GM12878 (cell line): ENCODE data around the gene LIF. TPM values are rescaled to one million over a fixed set of nuclear protein-coding genes. Genes with fewer than 3 reads are reported as not detected.

ENCODE experiments used
- ATAC-seq: fragments of 200-7000 bp; cut with Tn5 transposase; 3 replicates; pipeline ENCODE4 v1.9.1; 2020; ENCODE audit warnings: mild to moderate bottlenecking, moderate library complexity
- BruUV-seq: library from RNA; stranded (reverse); fragments of 400-500 nt; replicated peaks from 2 replicates; lab custom pipeline; 2021; lab: Mats Ljungman, UMichigan
- CTCF ChIA-PET: fragments of 300-600 bp; sonication (Branson Sonifier 250); formaldehyde crosslinking; extraction: SDS; loops from one replicate; lab custom pipeline; 2021; ENCODE audit warnings: inconsistent platforms; lab: Yijun Ruan, JAX
- POLR2A ChIA-PET: fragments of 350-600 bp; formaldehyde crosslinking; extraction: SDS; loops from one replicate; lab custom pipeline; 2021; ENCODE audit warnings: inconsistent platforms; lab: Charles Lee
- RAD21 ChIA-PET: fragments of 300-600 bp; sonication (Branson Sonifier 250); formaldehyde crosslinking; loops from one replicate; lab custom pipeline; 2023; ENCODE audit warnings: antibody characterized with exemption; ENCODE audit not compliant: unreplicated experiment; lab: Charles Lee
- SMC1A ChIA-PET: fragments of 300-600 bp; sonication (Branson Sonifier 250); formaldehyde crosslinking; loops from one replicate; lab custom pipeline; 2023; ENCODE audit not compliant: unreplicated experiment, uncharacterized antibody; lab: Charles Lee
- DNase-seq: peaks from one replicate; pipeline ENCODE4 v3.0.0-alpha.2; 2011; ENCODE audit warnings: low read depth, low spot score
- FAIRE-seq: peaks from 3 replicates; lab custom pipeline; 2011; peaks lifted over from hg19 to GRCh38; lab: Jason Lieb, UNC
- H2AFZ ChIP-seq: 2 replicates; pipeline ENCODE4 v1.6.0; 2011; ENCODE audit warnings: low read depth, low read length, control low read depth; ENCODE audit not compliant: control insufficient read depth
- H3K27ac ChIP-seq: 2 replicates; pipeline ENCODE4 v1.5.1; 2011; ENCODE audit warnings: control low read depth; ENCODE audit not compliant: control insufficient read depth, insufficient read depth
- H3K27me3 ChIP-seq, 2 experiments: replicated peaks in 1 of 2; 2 replicates each; pipeline versions ENCODE4 v1.6.0 to v1.6.1; 2011; ENCODE audit warnings: low read length in 1 of 2; ENCODE audit not compliant: control insufficient read depth in 2 of 2, insufficient read depth in 2 of 2
- H3K36me3 ChIP-seq, 2 experiments: 2 replicates each; pipeline ENCODE4 v1.5.1; 2011; ENCODE audit warnings: low read length in 1 of 2; ENCODE audit not compliant: control insufficient read depth in 2 of 2, insufficient read depth in 2 of 2
- H3K4me1 ChIP-seq: 2 replicates; pipeline ENCODE4 v1.6.1; 2011; ENCODE audit warnings: mild to moderate bottlenecking, low read length, moderate library complexity, mixed read lengths; ENCODE audit not compliant: control insufficient read depth, insufficient read depth
- H3K4me2 ChIP-seq: 2 replicates; pipeline ENCODE4 v1.6.0; 2011; ENCODE audit warnings: control low read depth; ENCODE audit not compliant: control insufficient read depth, insufficient read depth
- H3K4me3 ChIP-seq: fragments of 200-600 bp; sonication (generic); 2 replicates; pipeline ENCODE4 v1.5.1; 2016
- H3K79me2 ChIP-seq: 2 replicates; pipeline ENCODE4 v1.6.0; 2011; ENCODE audit warnings: low read length; ENCODE audit not compliant: control insufficient read depth, insufficient read depth
- H3K9ac ChIP-seq: 2 replicates; pipeline ENCODE4 v1.8.0; 2011; ENCODE audit warnings: low read length, control low read depth, mixed read lengths; ENCODE audit not compliant: control insufficient read depth, insufficient read depth
- H3K9me3 ChIP-seq: replicated peaks from 3 replicates; pipeline ENCODE4 v1.5.1; 2011; ENCODE audit warnings: mild to moderate bottlenecking, low read length; ENCODE audit not compliant: control insufficient read depth, insufficient read depth
- H4K20me1 ChIP-seq: 2 replicates; pipeline ENCODE4 v1.6.0; 2011; ENCODE audit not compliant: control insufficient read depth, insufficient read depth
- EP300 ChIP-seq, 2 experiments: fragments of 150-350 bp in 1 of 2; IDR thresholded peaks; 2 replicates each; pipeline ENCODE4 v1.6.1; 2011 to 2012; ENCODE audit warnings: low read depth in 2 of 2, low read length in 2 of 2, borderline replicate concordance in 1 of 2, improper control_type of control experiment in 1 of 2, inconsistent platforms in 1 of 2; ENCODE audit not compliant: control insufficient read depth in 1 of 2
- PML ChIP-seq: IDR thresholded peaks from 2 replicates; pipeline ENCODE4 v1.6.1; 2012; ENCODE audit warnings: low read length, inconsistent platforms
- RAD21 ChIP-seq: IDR thresholded peaks from 2 replicates; pipeline ENCODE4 v1.6.1; 2011; ENCODE audit warnings: mild to moderate bottlenecking, low read depth, low read length, moderate library complexity; ENCODE audit not compliant: insufficient read depth
- RUNX3 ChIP-seq: IDR thresholded peaks from 2 replicates; pipeline ENCODE4 v1.6.1; 2012; ENCODE audit warnings: low read length, inconsistent platforms
- SP1 ChIP-seq: IDR thresholded peaks from one replicate; pipeline ENCODE4 v1.6.1; 2011; ENCODE audit warnings: low read depth, low read length
- SREBF2 ChIP-seq: IDR thresholded peaks from 2 replicates; pipeline ENCODE4 v1.6.1; 2012; ENCODE audit warnings: mild to moderate bottlenecking, low read length
- SUPT20H ChIP-seq: IDR thresholded peaks from 2 replicates; pipeline ENCODE4 v1.6.1; 2011; ENCODE audit warnings: low read depth, mild to moderate bottlenecking, low read length, moderate library complexity, borderline replicate concordance; ENCODE audit not compliant: control insufficient read depth
- SUZ12 ChIP-seq: fragments of 200-600 bp; sonication (generic); IDR thresholded peaks from one replicate; pipeline ENCODE4 v1.6.1; 2018; ENCODE audit warnings: antibody characterized with exemption, mild to moderate bottlenecking; ENCODE audit not compliant: unreplicated experiment
- TCF7 ChIP-seq: IDR thresholded peaks from 2 replicates; pipeline ENCODE4 v1.6.1; 2014; ENCODE audit warnings: antibody characterized with exemption, borderline replicate concordance
- USF1 ChIP-seq: IDR thresholded peaks from 2 replicates; pipeline ENCODE4 v1.6.1; 2011; ENCODE audit warnings: borderline replicate concordance, low read depth, mild to moderate bottlenecking, moderate library complexity, mixed read lengths, low read length; ENCODE audit not compliant: insufficient read depth; ENCODE audit errors: extremely low read length
- ZBED1 ChIP-seq: IDR thresholded peaks from 2 replicates; pipeline ENCODE4 v1.6.1; 2016; ENCODE audit warnings: borderline replicate concordance
- WGBS: methylation state at CpG from one replicate; pipeline ENCODE4 v1.1.6; 2016; ENCODE audit warnings: low lambda C conversion rate; ENCODE audit not compliant: insufficient replicate concordance, insufficient coverage; ENCODE audit errors: missing lambda C conversion rate; 5-methylcytosine and 5-hydroxymethylcytosine counted together
- in situ Hi-C: fragments of 300-500 bp; cut with MboI; formaldehyde crosslinking; loops from 9 replicates; pipeline ENCODE4 v1.14.3; 2018; ENCODE audit warnings: mixed read lengths
- intact Hi-C: fragments of 100-400 bp; cut with micrococcal nuclease; formaldehyde crosslinking; loops from one replicate; pipeline ENCODE4 v1.14.2; 2022; ENCODE audit not compliant: unreplicated experiment
- polyA plus RNA-seq, 11 experiments: library from polyadenylated mRNA; depleted of rRNA in 4 of 11; unstranded in 6 of 11; stranded (reverse) in 5 of 11; fragments of >200 nt; fragmentation: Nextera tagmentation in 4 of 11; fragmentation: Illumina TruSeq in 1 of 11; extraction: Ambion mirVana in 4 of 11; extraction: Trizol in 1 of 11; gene quantifications; 1 replicate in 1 of 11; 2 replicates in 10 of 11; pipeline versions ENCODE4 v1.2.1 to v1.2.3, GENCODE V29; 2011 to 2016; ENCODE audit warnings: inconsistent platforms in 2 of 11, missing spikeins in 2 of 11, low read depth in 1 of 11
- total RNA-seq, 4 experiments: library from RNA; depleted of rRNA in 3 of 4; stranded (reverse); fragments of >200 nt in 3 of 4; fragmentation: Illumina TruSeq in 1 of 4; extraction: Trizol in 1 of 4; gene quantifications; 2 replicates each; pipeline versions ENCODE4 v1.2.1 to v1.2.3, GENCODE V29; 2013 to 2021
- TF ChIP-seq, protein P1 (sequence below): fragments of 450-650 bp; IDR thresholded peaks from 2 replicates; pipeline ENCODE4 v1.6.1; 2017; ENCODE audit warnings: borderline replicate concordance
- TF ChIP-seq, protein P2 (sequence below): fragments of 450-650 bp; conservative IDR thresholded peaks from 2 replicates; pipeline ENCODE4 v1.6.1; 2017; ENCODE audit warnings: mild to moderate bottlenecking, moderate library complexity
- TF ChIP-seq, protein P3 (sequence below): fragments of 450-650 bp; IDR thresholded peaks from 2 replicates; pipeline ENCODE4 v1.6.1; 2016; ENCODE audit warnings: mild to moderate bottlenecking

Gene LIF
- total and polyA plus RNA-seq, 10 of the 15 experiments (the other 5 are each of a cell fraction or from before 2014, with no cell fraction given): 0.05 to 3.4 (median 0.97) TPM

- TF ChIP-seq, protein P1, sequence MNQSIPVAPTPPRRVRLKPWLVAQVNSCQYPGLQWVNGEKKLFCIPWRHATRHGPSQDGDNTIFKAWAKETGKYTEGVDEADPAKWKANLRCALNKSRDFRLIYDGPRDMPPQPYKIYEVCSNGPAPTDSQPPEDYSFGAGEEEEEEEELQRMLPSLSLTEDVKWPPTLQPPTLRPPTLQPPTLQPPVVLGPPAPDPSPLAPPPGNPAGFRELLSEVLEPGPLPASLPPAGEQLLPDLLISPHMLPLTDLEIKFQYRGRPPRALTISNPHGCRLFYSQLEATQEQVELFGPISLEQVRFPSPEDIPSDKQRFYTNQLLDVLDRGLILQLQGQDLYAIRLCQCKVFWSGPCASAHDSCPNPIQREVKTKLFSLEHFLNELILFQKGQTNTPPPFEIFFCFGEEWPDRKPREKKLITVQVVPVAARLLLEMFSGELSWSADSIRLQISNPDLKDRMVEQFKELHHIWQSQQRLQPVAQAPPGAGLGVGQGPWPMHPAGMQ: no peak
- no peak for TF ChIP-seq SUZ12
- no peak for TF ChIP-seq SP1
- no peak for TF ChIP-seq TCF7
- TF ChIP-seq, protein P2, sequence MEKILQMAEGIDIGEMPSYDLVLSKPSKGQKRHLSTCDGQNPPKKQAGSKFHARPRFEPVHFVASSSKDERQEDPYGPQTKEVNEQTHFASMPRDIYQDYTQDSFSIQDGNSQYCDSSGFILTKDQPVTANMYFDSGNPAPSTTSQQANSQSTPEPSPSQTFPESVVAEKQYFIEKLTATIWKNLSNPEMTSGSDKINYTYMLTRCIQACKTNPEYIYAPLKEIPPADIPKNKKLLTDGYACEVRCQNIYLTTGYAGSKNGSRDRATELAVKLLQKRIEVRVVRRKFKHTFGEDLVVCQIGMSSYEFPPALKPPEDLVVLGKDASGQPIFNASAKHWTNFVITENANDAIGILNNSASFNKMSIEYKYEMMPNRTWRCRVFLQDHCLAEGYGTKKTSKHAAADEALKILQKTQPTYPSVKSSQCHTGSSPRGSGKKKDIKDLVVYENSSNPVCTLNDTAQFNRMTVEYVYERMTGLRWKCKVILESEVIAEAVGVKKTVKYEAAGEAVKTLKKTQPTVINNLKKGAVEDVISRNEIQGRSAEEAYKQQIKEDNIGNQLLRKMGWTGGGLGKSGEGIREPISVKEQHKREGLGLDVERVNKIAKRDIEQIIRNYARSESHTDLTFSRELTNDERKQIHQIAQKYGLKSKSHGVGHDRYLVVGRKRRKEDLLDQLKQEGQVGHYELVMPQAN: no peak
- TF ChIP-seq, all 136 proteins: peak for 0
Observed at GRCh38 chr22:30217698-30218560, 28.6 kb downstream of the LIF start (continued).

GRCh38 chr22:30216710-30217109 lies 29.8 kb downstream of the LIF start:
- 36% methylated on average over 9 of the region's 10 CpGs for WGBS
- ChIA-PET CTCF (no interaction called here), RAD21 (no interaction called here), SMC1A (no interaction called here), POLR2A (no interaction called here)
- Histone ChIP-seq H3K9ac (no peak overlapping the region), H3K4me2 (no peak overlapping the region), H2AFZ (no peak overlapping the region), H3K79me2 (no peaks in the 10 kb centered on the region), H3K27ac (no peak overlapping the region), H3K9me3 (no peaks in the 10 kb centered on the region), H3K27me3 (no peaks in the 10 kb centered on the region), H3K4me1 (peaks cover 13% of the 10 kb centered on the region), H4K20me1 (no peaks in the 10 kb centered on the region), H3K36me3 (no peaks in the 10 kb centered on the region), H3K4me3 (no peak overlapping the region)
- FAIRE-seq: no peak
- intact Hi-C loops (no loop called here), in situ Hi-C loops (no loop called here)
- no peak for DNase-seq
- no peak for ATAC-seq
- BruUV-seq: no TSS peak
- no peak for TF ChIP-seq ZBED1
- no peak for TF ChIP-seq SUPT20H
- no peak for TF ChIP-seq RUNX3
- no peak for TF ChIP-seq USF1
- no peak for TF ChIP-seq PML
- TF ChIP-seq SREBF2: no peak
- TF ChIP-seq, protein P3, sequence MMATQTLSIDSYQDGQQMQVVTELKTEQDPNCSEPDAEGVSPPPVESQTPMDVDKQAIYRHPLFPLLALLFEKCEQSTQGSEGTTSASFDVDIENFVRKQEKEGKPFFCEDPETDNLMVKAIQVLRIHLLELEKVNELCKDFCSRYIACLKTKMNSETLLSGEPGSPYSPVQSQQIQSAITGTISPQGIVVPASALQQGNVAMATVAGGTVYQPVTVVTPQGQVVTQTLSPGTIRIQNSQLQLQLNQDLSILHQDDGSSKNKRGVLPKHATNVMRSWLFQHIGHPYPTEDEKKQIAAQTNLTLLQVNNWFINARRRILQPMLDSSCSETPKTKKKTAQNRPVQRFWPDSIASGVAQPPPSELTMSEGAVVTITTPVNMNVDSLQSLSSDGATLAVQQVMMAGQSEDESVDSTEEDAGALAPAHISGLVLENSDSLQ: no peak
- TF ChIP-seq EP300 (IDR thresholded peaks at IDR 0.05; ENCODE audit: borderline replicate concordance in 1 of 2, control insufficient read depth in 1 of 2, low read depth in 2 of 2, low read length in 2 of 2): no peak
- TF ChIP-seq, protein P1: no peak
- TF ChIP-seq RAD21: no peak
